OCI-LY3 (cell line): ENCODE measurements around the gene PRR23C.

Experiments
- CTCF ChIP-seq: fragments of 200-600, 300-600 bp; sonication (generic); IDR thresholded peaks from 2 replicates; pipeline ENCODE4 v1.5.1; 2014; ENCODE audit warnings: antibody characterized with exemption, low read length, low read depth
- EZH2phosphoT487 ChIP-seq: fragments of 200-600 bp; shearing (Covaris generic); IDR thresholded peaks from 2 replicates; pipeline ENCODE4 v1.6.1; 2018; ENCODE audit warnings: antibody characterized with exemption, mixed run types, low read depth

- TF ChIP-seq CTCF (no peak), EZH2phosphoT487 (no peak)
These were observed 8.3 kb upstream of the PRR23C start for GRCh38 chr3:139052802-139053600.
